MG63 (cell line): ENCODE measurements around the gene HNRNPAB. TPM values are rescaled to one million over a fixed set of nuclear protein-coding genes. Genes with fewer than 3 reads are reported as not detected.
A peak's percentile ranks its signal among the peaks of the same experiment; 100 is the strongest.

ENCODE experiments used
- DNase-seq: peaks from one replicate; pipeline ENCODE4 v3.0.0-alpha.2; 2020
- H3K27me3 ChIP-seq: fragments of 250-450 bp; sonication (Bioruptor Pico); 2 replicates; pipeline ENCODE4 v1.5.1; 2020; ENCODE audit warnings: mild to moderate bottlenecking, moderate library complexity
- H3K36me3 ChIP-seq: fragments of 250-450 bp; sonication (Bioruptor Pico); 2 replicates; pipeline ENCODE4 v1.5.1; 2020; ENCODE audit warnings: mild to moderate bottlenecking, moderate library complexity
- H3K4me3 ChIP-seq: fragments of 250-450 bp; sonication (Bioruptor Pico); 2 replicates; pipeline ENCODE4 v1.5.1; 2020; ENCODE audit warnings: mild to moderate bottlenecking, moderate library complexity
- H3K9me3 ChIP-seq: fragments of 250-450 bp; sonication (Bioruptor Pico); 2 replicates; pipeline ENCODE4 v1.5.1; 2020; ENCODE audit warnings: mild to moderate bottlenecking, moderate library complexity
- total RNA-seq: library from RNA; depleted of rRNA; stranded (reverse); fragments of >200 nt; shearing (Covaris generic); gene quantifications from 2 replicates; pipeline ENCODE4 v1.2.3, GENCODE V29; 2014; ENCODE audit warnings: low replicate concordance

The HNRNPAB gene
- total RNA-seq, 1 experiment from 2014 or later: 250 TPM

- H3K9me3 ChIP-seq: no peaks in the 10 kb centered on the region
- no peaks in the 10 kb centered on the region for H3K27me3 ChIP-seq
- peak overlapping the region; percentile 90 for H3K4me3 ChIP-seq
- DNase-seq: peak; percentile 46
- peaks cover 62% of the 10 kb centered on the region for H3K36me3 ChIP-seq
Measured at GRCh38 chr5:178206166-178207101, 2.1 kb downstream of the HNRNPAB start.

- no peaks in the 10 kb centered on the region for H3K27me3 ChIP-seq
- no peaks in the 10 kb centered on the region for H3K9me3 ChIP-seq
- H3K4me3 ChIP-seq: peak overlapping the region; percentile 90
- DNase-seq: peak; percentile 74
- H3K36me3 ChIP-seq: peaks cover 71% of the 10 kb centered on the region
Measured at GRCh38 chr5:178207183-178207916, 3.0 kb downstream of the HNRNPAB start.

- Histone ChIP-seq H3K36me3 (peaks cover 77% of the 10 kb centered on the region), H3K4me3 (no peak overlapping the region), H3K27me3 (no peaks in the 10 kb centered on the region), H3K9me3 (no peaks in the 10 kb centered on the region)
- DNase-seq: no peak
Measured at GRCh38 chr5:178207917-178208280, 3.6 kb downstream of the HNRNPAB start.

- no peak for DNase-seq
- no peak overlapping the region for H3K4me3 ChIP-seq
- H3K36me3 ChIP-seq: peaks cover 84% of the 10 kb centered on the region
- H3K27me3 ChIP-seq: no peaks in the 10 kb centered on the region
- no peaks in the 10 kb centered on the region for H3K9me3 ChIP-seq
Measured at GRCh38 chr5:178208540-178209227, 4.4 kb downstream of the HNRNPAB start.

GRCh38 chr5:178209334-178210072 is 5.2 kb downstream of the HNRNPAB start:
- no peaks in the 10 kb centered on the region for H3K27me3 ChIP-seq
- no peak overlapping the region for H3K4me3 ChIP-seq
- H3K9me3 ChIP-seq: no peaks in the 10 kb centered on the region
- DNase-seq: no peak
- peaks cover 93% of the 10 kb centered on the region for H3K36me3 ChIP-seq

- Histone ChIP-seq H3K9me3 (no peaks in the 10 kb centered on the region), H3K27me3 (no peaks in the 10 kb centered on the region), H3K36me3 (peaks cover 99% of the 10 kb centered on the region), H3K4me3 (no peak overlapping the region)
- no peak for DNase-seq
Measured at GRCh38 chr5:178210073-178210535, 5.8 kb downstream of the HNRNPAB start.

- Histone ChIP-seq H3K9me3 (no peaks in the 10 kb centered on the region), H3K36me3 (peaks cover 100% of the 10 kb centered on the region)
- no peak for DNase-seq
Measured at GRCh38 chr5:178210686-178211085, 6.4 kb downstream of the HNRNPAB start.

GRCh38 chr5:178211095-178212048 is 7.0 kb downstream of the HNRNPAB start:
- Histone ChIP-seq H3K9me3 (no peaks in the 10 kb centered on the region), H3K36me3 (peaks cover 100% of the 10 kb centered on the region), H3K4me3 (no peak overlapping the region), H3K27me3 (no peaks in the 10 kb centered on the region)
- no peak for DNase-seq

More at GRCh38 chr5:178210686-178211085, 6.4 kb downstream of the HNRNPAB start:
- no peaks in the 10 kb centered on the region for H3K27me3 ChIP-seq
- no peak overlapping the region for H3K4me3 ChIP-seq

GRCh38 chr5:178212241-178213002 is 8.1 kb downstream of the HNRNPAB start:
- peaks cover 100% of the 10 kb centered on the region for H3K36me3 ChIP-seq
- no peak overlapping the region for H3K4me3 ChIP-seq
- no peak for DNase-seq
- H3K27me3 ChIP-seq: no peaks in the 10 kb centered on the region
- H3K9me3 ChIP-seq: no peaks in the 10 kb centered on the region

GRCh38 chr5:178213003-178213461 is 8.7 kb downstream of the HNRNPAB start:
- Histone ChIP-seq H3K27me3 (no peaks in the 10 kb centered on the region), H3K36me3 (peaks cover 94% of the 10 kb centered on the region), H3K4me3 (no peak overlapping the region), H3K9me3 (no peaks in the 10 kb centered on the region)
- DNase-seq: no peak

GRCh38 chr5:178213748-178214151 is 9.4 kb downstream of the HNRNPAB start:
- Histone ChIP-seq H3K9me3 (no peaks in the 10 kb centered on the region), H3K36me3 (peaks cover 93% of the 10 kb centered on the region), H3K27me3 (no peaks in the 10 kb centered on the region), H3K4me3 (no peak overlapping the region)
- no peak for DNase-seq

- Histone ChIP-seq H3K27me3 (no peaks in the 10 kb centered on the region), H3K4me3 (no peak overlapping the region), H3K9me3 (no peaks in the 10 kb centered on the region), H3K36me3 (peaks cover 90% of the 10 kb centered on the region)
- DNase-seq: no peak
Measured at GRCh38 chr5:178214160-178214803, 9.9 kb downstream of the HNRNPAB start.

GRCh38 chr5:178215280-178216002 is 11.1 kb downstream of the HNRNPAB start:
- DNase-seq: no peak
- H3K27me3 ChIP-seq: no peaks in the 10 kb centered on the region
- no peak overlapping the region for H3K4me3 ChIP-seq
- peaks cover 88% of the 10 kb centered on the region for H3K36me3 ChIP-seq
- H3K9me3 ChIP-seq: no peaks in the 10 kb centered on the region

GRCh38 chr5:178216088-178216534 is 11.8 kb downstream of the HNRNPAB start:
- H3K36me3 ChIP-seq: peaks cover 84% of the 10 kb centered on the region
- no peaks in the 10 kb centered on the region for H3K9me3 ChIP-seq
- H3K27me3 ChIP-seq: no peaks in the 10 kb centered on the region
- no peak for DNase-seq
- no peak overlapping the region for H3K4me3 ChIP-seq
